Esophagus muscularis mucosa (tissue), 3 donors: ENCODE data around the gene SKIL.

ENCODE experiments used
- CTCF ChIP-seq, 3 experiments: fragments of 200-600 bp in 2 of 3; fragments of 450-650 bp in 1 of 3; sonication (generic) in 2 of 3; IDR thresholded peaks; one replicate each; pipeline ENCODE4 v1.5.1; 2017 to 2019; ENCODE audit warnings: antibody characterized with exemption in 3 of 3, mild to moderate bottlenecking in 2 of 3, moderate library complexity in 1 of 3
- EP300 ChIP-seq: sonication (generic); formaldehyde crosslinking; IDR thresholded peaks from one replicate; pipeline ENCODE4 v1.6.1; 2017; ENCODE audit warnings: antibody characterized with exemption

GRCh38 chr3:170331143-170331542 lies 26.4 kb upstream of the SKIL start:
- TF ChIP-seq EP300 (no peak), CTCF (IDR thresholded peaks at IDR 0.05) (no peak)
